Peyer's patch (tissue), 4 donors: ENCODE results near the gene ELFN2.

Experiments
- CTCF ChIP-seq, 6 experiments: fragments of 450-650 bp in 4 of 6; fragments of 200-600 bp in 2 of 6; sonication (generic) in 1 of 6; IDR thresholded peaks; one replicate each; pipeline ENCODE4 v1.5.1; 2017 to 2019; ENCODE audit warnings: antibody characterized with exemption in 6 of 6, mild to moderate bottlenecking in 3 of 6, moderate library complexity in 1 of 6
- POLR2A ChIP-seq, 2 donors: fragments of 450-650 bp; IDR thresholded peaks; one replicate each; pipeline ENCODE4 v1.5.1; 2017; ENCODE audit warnings: antibody characterized with exemption in 2 of 2, mild to moderate bottlenecking in 2 of 2, moderate library complexity in 2 of 2

DNA sequence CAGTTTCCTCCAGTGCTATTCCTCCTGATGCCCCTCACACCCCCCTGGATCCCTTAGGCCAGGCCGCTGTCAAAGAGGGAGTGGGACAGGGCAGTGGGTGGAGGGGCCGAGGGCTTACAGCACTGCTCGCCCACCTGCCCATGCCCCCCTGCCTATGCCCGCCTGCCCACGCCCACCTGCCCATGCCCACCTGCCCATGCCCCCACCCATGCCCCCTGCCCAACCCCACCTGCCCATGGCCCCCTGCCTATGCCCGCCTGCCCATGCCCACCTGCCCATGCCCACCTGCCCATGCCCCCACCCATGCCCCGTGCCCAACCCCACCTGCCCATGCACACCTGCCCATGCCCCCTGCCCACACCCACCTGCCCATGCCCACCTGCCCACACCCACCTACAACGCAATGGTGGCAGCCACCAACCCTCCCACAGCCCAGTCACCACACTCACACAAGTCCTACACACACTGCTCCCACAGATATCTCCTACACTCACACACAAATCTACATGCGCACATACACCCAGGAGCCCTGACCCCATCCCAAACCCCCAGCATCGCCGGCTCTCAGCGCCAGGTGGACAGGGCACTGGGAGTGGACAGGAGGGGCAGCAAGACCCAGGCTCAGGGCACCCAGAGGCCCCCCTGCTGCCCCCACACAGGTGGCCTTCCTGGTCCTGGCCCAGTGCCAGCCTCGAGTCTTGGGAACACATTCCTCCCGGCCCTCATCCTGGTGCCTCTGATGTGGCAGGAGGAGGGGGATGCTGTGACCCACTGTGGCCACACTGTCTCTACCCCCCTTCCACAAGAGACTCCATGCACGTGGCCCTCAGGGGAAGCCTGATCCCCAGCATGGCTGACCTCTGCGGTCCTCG lies 83.2 kb downstream of the ELFN2 start:
- no peak for TF ChIP-seq CTCF (IDR thresholded peaks at IDR 0.05)
- no peak for TF ChIP-seq POLR2A (IDR thresholded peaks at IDR 0.05)
